ENCODE measurements around the gene SPAG5. TPM values are rescaled to one million over a fixed set of nuclear protein-coding genes. Genes with fewer than 3 reads are reported as not detected.
A peak's percentile ranks its signal among the peaks of the same experiment; 100 is the strongest.
"Not testable (repeated sequence)": the region's sequence is repeated elsewhere in the genome, so short reads cannot be mapped to it uniquely, and the experiment has no call there.

The SPAG5 gene
- total RNA-seq, 1 donor from 2014 or later: 15.6 TPM

DNA sequence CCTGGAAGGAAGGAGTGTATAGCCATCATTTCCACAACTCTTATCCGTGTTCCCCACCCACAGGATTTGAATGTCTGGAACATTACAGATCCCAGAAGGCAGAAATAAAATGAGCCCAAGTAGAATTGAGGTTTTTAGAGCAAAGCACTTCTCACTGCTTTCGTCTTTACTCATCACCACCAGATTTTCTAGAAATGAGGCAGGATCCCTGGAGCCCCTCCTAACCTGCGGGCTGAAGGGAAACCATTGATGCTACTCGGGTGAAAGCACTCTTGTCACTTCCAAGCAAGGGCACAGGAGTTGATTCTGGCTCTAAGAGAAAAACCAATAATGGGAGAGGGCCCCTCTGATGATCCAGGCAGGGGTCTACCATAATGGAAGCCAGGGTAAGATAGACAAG lies 19.3 kb downstream of the SPAG5 start:
- TF ChIP-seq CTCF (IDR thresholded peaks at IDR 0.05): no peak
- no peak for DNase-seq (ENCODE audit: extremely low spot score, unreplicated experiment)
- Mint-ChIP-seq H3K9me3 (ENCODE audit: unreplicated experiment) (no peaks in the 10 kb centered on the region), H3K4me1 (ENCODE audit: unreplicated experiment) (peaks cover 5% of the 10 kb centered on the region), H3K27me3 (ENCODE audit: unreplicated experiment) (no peaks in the 10 kb centered on the region), H3K27ac (ENCODE audit: unreplicated experiment) (no peak overlapping the region), H3K4me3 (ENCODE audit: unreplicated experiment) (no peak overlapping the region), H3K36me3 (ENCODE audit: unreplicated experiment) (peaks cover 6% of the 10 kb centered on the region)

GRCh38 chr17:28578246-28579195 lies 20.3 kb downstream of the SPAG5 start:
- Mint-ChIP-seq H3K4me1 (ENCODE audit: unreplicated experiment) (peaks cover 5% of the 10 kb centered on the region), H3K27ac (ENCODE audit: unreplicated experiment) (no peak overlapping the region), H3K9me3 (ENCODE audit: unreplicated experiment) (no peaks in the 10 kb centered on the region), H3K36me3 (ENCODE audit: unreplicated experiment) (peaks cover 6% of the 10 kb centered on the region), H3K27me3 (ENCODE audit: unreplicated experiment) (no peaks in the 10 kb centered on the region), H3K4me3 (ENCODE audit: unreplicated experiment) (no peak overlapping the region)
- no peak for DNase-seq (ENCODE audit: extremely low spot score, unreplicated experiment)
- TF ChIP-seq CTCF (IDR thresholded peaks at IDR 0.05): no peak

DNA sequence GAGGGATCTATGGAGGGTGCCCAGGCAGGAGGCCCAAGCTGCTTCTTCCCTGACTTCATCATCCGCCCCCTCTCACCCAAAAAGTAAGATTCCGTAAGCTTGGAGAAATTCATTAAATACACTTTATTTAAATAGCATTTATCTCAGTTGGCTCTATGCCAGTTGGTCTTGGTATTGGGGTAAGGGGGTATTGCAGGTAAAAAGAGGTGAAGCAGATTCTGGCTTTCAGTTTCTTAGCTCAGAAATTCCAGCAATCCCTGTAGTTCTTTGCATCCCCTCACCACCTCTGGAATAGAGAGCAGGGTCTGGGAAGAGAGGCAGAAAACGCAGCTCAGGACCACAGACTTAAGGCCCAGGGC lies 21.4 kb downstream of the SPAG5 start:
- peaks cover 11% of the 10 kb centered on the region for H3K4me1 Mint-ChIP-seq (ENCODE audit: unreplicated experiment)
- peaks cover 6% of the 10 kb centered on the region for H3K36me3 Mint-ChIP-seq (ENCODE audit: unreplicated experiment)
- no peak for DNase-seq (ENCODE audit: extremely low spot score, unreplicated experiment)
- H3K27me3 Mint-ChIP-seq (ENCODE audit: unreplicated experiment): no peaks in the 10 kb centered on the region
- H3K9me3 Mint-ChIP-seq (ENCODE audit: unreplicated experiment): no peaks in the 10 kb centered on the region
- no peak for TF ChIP-seq CTCF (IDR thresholded peaks at IDR 0.05)
- no peak overlapping the region for H3K4me3 Mint-ChIP-seq (ENCODE audit: unreplicated experiment)
- no peak overlapping the region for H3K27ac Mint-ChIP-seq (ENCODE audit: unreplicated experiment)

DNA sequence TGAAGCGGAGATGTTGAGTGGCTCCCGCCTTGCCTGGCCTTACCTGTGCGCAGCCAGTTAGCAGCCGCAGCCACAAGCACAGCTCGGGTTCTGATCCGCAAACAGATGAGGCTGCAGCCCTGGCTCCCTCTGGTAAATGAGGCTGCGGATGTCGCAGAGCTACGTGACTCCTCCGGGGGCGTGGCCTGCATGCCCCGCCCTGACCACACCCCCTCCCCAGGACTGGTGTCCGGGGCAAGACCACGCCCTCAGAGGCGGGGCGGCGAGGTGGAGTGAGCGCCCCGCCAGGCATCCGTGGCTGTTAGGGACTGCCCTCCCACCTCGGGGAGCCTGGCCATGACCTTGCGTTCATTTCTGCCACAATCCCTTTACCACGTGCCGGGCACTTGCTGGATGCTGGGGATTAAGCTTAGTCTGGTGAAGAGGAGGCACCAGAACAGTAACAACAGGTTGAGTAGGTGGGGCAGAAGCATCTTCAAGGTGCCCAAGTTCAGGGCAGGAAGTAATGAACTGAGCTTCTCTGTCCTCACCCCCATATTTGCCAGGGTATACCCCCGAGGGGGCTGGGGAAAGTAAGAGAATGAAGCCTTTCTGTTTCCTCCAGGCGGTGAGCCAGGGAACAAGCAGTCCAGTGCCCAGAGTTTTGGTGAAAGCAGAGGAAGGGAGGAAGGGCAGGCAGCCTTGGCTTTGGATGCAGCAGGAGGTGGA lies 21.9 kb downstream of the SPAG5 start, which contains the start of gene ALDOC:
Gene ALDOC (minus strand): TSS at position 138 of the 708 bp plus-strand sequence. CDS start 1,363 bp downstream, outside the sequence.
- TF ChIP-seq CTCF (IDR thresholded peaks at IDR 0.05): no peak
- DNase-seq (ENCODE audit: extremely low spot score, unreplicated experiment): peak; percentile 90
- H3K4me1 Mint-ChIP-seq (ENCODE audit: unreplicated experiment): peaks cover 16% of the 10 kb centered on the region
- peaks cover 6% of the 10 kb centered on the region for H3K36me3 Mint-ChIP-seq (ENCODE audit: unreplicated experiment)
- no peaks in the 10 kb centered on the region for H3K9me3 Mint-ChIP-seq (ENCODE audit: unreplicated experiment)
- H3K27me3 Mint-ChIP-seq (ENCODE audit: unreplicated experiment): no peaks in the 10 kb centered on the region
- H3K27ac Mint-ChIP-seq (ENCODE audit: unreplicated experiment): no peak within 1 kb of the TSS
- H3K4me3 Mint-ChIP-seq (ENCODE audit: unreplicated experiment): peak within 1 kb of the TSS; percentile 57

DNA sequence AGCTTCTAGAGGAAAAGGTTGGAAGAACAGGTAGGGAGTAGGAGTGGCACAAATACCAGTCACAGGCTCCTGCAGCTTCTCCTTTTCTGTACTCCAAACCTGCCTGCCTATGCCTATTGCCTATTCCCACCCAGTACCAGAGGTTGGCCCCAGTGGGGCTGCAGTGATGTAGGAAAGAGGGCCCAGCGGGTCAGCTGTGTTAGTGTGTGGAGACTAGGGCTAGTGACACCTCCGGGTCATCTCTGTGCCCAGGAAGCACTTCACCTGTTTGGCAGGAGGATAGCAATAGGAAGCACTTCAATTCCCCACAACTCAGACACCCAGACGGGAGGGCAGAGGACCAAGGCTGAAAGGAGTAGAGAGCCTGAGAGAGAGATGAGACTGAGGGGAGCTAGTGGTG lies 22.8 kb downstream of the SPAG5 start:
- peaks cover 20% of the 10 kb centered on the region for H3K4me1 Mint-ChIP-seq (ENCODE audit: unreplicated experiment)
- H3K9me3 Mint-ChIP-seq (ENCODE audit: unreplicated experiment); H3K27ac Mint-ChIP-seq (ENCODE audit: unreplicated experiment); H3K27me3 Mint-ChIP-seq (ENCODE audit: unreplicated experiment); H3K4me3 Mint-ChIP-seq (ENCODE audit: unreplicated experiment); H3K36me3 Mint-ChIP-seq (ENCODE audit: unreplicated experiment); DNase-seq (ENCODE audit: extremely low spot score, unreplicated experiment): not testable (repeated sequence)
